Gastrocnemius medialis (tissue), 4 donors: Measurements from ENCODE around the gene SDF2L1. TPM values are rescaled to one million over a fixed set of nuclear protein-coding genes. Genes with fewer than 3 reads are reported as not detected.
A peak's percentile ranks its signal among the peaks of the same experiment; 100 is the strongest.

ENCODE experiments used
- ATAC-seq, 2 donors: fragments of 150-250 bp; one replicate each; pipeline ENCODE4 v1.9.1; 2016
- DNase-seq, 2 donors: peaks; one replicate each; pipeline ENCODE4 v3.0.0-alpha.2; 2019
- H3K27ac ChIP-seq, 4 donors: fragments of 200-600 bp; sonication (generic); 1 replicate in 1 of 4; 2 replicates in 3 of 4; pipeline ENCODE4 v1.5.1; 2016 to 2018; ENCODE audit warnings: mild to moderate bottlenecking in 2 of 4, moderate library complexity in 1 of 4
- H3K27me3 ChIP-seq, 3 donors: fragments of 200-600 bp; sonication (generic) in 2 of 3; 1 replicate in 1 of 3; 2 replicates in 2 of 3; pipeline versions ENCODE4 v1.5.1 to v1.6.0; 2016 to 2019; ENCODE audit warnings: mild to moderate bottlenecking in 1 of 3, moderate library complexity in 1 of 3
- H3K36me3 ChIP-seq, 2 donors: fragments of 200-600 bp; sonication (generic) in 1 of 2; one replicate each; pipeline ENCODE4 v1.5.1; 2017 to 2018
- H3K4me1 ChIP-seq, 2 donors: fragments of 200-600 bp; sonication (generic) in 1 of 2; one replicate each; pipeline ENCODE4 v1.5.1; 2016 to 2017; ENCODE audit warnings: mild to moderate bottlenecking in 2 of 2
- H3K4me3 ChIP-seq, 4 donors: fragments of 200-600 bp; sonication (generic) in 3 of 4; 1 replicate in 1 of 4; 2 replicates in 3 of 4; pipeline ENCODE4 v1.5.1; 2016 to 2019; ENCODE audit warnings: mild to moderate bottlenecking in 2 of 4
- H3K9me3 ChIP-seq, 3 donors: fragments of 200-600 bp; sonication (generic) in 2 of 3; 1 replicate in 1 of 3; 2 replicates in 2 of 3; pipeline ENCODE4 v1.5.1; 2016 to 2019
- POLR2A ChIP-seq, 2 donors: fragments of 450-650 bp; IDR thresholded peaks; one replicate each; pipeline ENCODE4 v1.6.1; 2017; ENCODE audit warnings: antibody characterized with exemption in 2 of 2, mild to moderate bottlenecking in 2 of 2, moderate library complexity in 2 of 2
- in situ Hi-C, 4 donors: fragments of 200-750 bp; cut with MboI; loops; one replicate each; pipeline versions ENCODE4 v1.15.0 to v1.8.0; 2017; ENCODE audit warnings: low sequenced_read_pairs in 4 of 4
- intact Hi-C: fragments of 100-400 bp; cut with DNase I; formaldehyde crosslinking; loops from one replicate; pipeline ENCODE4 v1.15.1; 2023; ENCODE audit warnings: low total_unique reads
- total RNA-seq, 4 donors: library from RNA; depleted of rRNA; stranded (reverse); fragments of >200 nt; gene quantifications; one replicate each; pipeline versions ENCODE4 v1.1.0 to v1.2.3, GENCODE V29; 2016
- TF ChIP-seq, protein P1 (sequence below), 5 experiments: fragments of 450-650 bp in 3 of 5; fragments of 200-600 bp in 2 of 5; sonication (generic) in 2 of 5; IDR thresholded peaks in 4 of 5; conservative IDR thresholded peaks in 1 of 5; 1 replicate in 4 of 5; 2 replicates in 1 of 5; pipeline ENCODE4 v1.5.1; 2016 to 2019; ENCODE audit warnings: antibody characterized with exemption in 5 of 5, mild to moderate bottlenecking in 3 of 5, moderate library complexity in 3 of 5

The SDF2L1 gene
- total RNA-seq, 4 donors from 2014 or later, result 8.5 to 33.2 (median 23.3) TPM

DNA sequence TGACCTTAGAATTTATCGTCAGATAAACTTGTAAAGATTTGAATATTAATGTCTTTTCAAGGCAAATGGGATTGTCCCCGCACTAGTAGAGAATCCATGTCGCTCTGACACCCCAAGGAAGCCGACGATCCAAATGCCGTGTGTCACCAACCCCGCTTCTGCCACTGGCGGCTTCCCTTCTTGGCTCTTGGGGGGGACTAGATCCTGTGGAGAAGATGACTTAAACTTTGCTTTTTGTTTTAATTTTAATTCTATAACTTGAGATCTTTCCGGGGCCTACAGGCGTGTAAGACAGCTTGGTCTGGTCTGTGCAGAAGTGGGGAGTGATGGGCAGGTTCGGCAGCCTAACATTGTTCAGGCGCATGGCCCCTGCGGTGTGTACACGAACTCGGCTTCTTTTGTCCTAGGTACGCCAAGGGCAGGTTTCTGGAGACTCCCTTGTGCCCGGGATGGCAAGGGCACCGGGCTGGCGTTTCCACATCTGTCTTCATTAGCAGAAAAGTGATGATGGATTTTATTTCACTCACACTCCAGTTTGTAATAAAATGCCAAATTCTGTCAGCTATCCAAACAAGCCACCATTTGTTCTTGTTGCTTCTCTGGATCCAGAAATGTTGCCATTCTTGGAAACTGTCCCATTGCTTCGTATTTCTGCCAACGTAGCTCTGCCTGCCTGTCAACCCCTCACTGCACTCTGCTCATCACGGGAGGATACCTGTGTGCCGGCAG is 19.0 kb upstream of the SDF2L1 start:
- H3K27me3 ChIP-seq, result no peaks in the 10 kb centered on the region
- no peaks in the 10 kb centered on the region for H3K36me3 ChIP-seq
- peaks cover 32 to 34% of the 10 kb centered on the region in 2 donors for H3K4me1 ChIP-seq
- ATAC-seq (no peak), DNase-seq (no peak)
- TF ChIP-seq, protein P1, sequence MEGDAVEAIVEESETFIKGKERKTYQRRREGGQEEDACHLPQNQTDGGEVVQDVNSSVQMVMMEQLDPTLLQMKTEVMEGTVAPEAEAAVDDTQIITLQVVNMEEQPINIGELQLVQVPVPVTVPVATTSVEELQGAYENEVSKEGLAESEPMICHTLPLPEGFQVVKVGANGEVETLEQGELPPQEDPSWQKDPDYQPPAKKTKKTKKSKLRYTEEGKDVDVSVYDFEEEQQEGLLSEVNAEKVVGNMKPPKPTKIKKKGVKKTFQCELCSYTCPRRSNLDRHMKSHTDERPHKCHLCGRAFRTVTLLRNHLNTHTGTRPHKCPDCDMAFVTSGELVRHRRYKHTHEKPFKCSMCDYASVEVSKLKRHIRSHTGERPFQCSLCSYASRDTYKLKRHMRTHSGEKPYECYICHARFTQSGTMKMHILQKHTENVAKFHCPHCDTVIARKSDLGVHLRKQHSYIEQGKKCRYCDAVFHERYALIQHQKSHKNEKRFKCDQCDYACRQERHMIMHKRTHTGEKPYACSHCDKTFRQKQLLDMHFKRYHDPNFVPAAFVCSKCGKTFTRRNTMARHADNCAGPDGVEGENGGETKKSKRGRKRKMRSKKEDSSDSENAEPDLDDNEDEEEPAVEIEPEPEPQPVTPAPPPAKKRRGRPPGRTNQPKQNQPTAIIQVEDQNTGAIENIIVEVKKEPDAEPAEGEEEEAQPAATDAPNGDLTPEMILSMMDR (IDR thresholded peaks at IDR 0.05 in 4 of 5, conservative IDR thresholded peaks at IDR 0.05 in 1 of 5), result no peak
- no peak for TF ChIP-seq POLR2A (IDR thresholded peaks at IDR 0.05)
- H3K4me3 ChIP-seq, result no peak overlapping the region
- intact Hi-C loops (no loop called here), in situ Hi-C loops (no loop called here)
- H3K27ac ChIP-seq, result peak overlapping the region in 2 of 4 donors; percentile 25 to 27
- no peaks in the 10 kb centered on the region for H3K9me3 ChIP-seq

DNA sequence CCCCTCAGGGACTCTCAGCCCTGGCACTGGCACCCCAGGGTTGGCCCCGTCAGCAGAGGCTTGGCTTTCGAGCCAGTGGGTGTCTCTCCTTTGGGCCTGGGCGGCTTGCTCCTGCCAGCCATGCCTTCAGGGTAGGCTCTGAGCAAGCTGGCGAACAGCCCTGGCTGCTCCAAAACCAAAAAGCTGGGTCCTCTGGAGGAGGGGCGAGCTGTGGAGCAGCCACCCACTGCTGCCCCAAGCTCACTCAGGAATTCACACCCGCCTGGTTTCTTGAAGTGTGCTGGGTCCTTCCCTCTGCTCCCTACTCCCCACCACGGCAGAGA is 18.5 kb upstream of the SDF2L1 start:
- DNase-seq (no peak), ATAC-seq (no peak)
- H3K4me1 ChIP-seq, result peaks cover 32 to 34% of the 10 kb centered on the region in 2 donors
- intact Hi-C loops, result no loop called here
- TF ChIP-seq POLR2A (IDR thresholded peaks at IDR 0.05), result no peak
- TF ChIP-seq, protein P1 (IDR thresholded peaks at IDR 0.05 in 4 of 5, conservative IDR thresholded peaks at IDR 0.05 in 1 of 5), result no peak
- no peaks in the 10 kb centered on the region for H3K27me3 ChIP-seq
- H3K9me3 ChIP-seq, result no peaks in the 10 kb centered on the region
- no peaks in the 10 kb centered on the region for H3K36me3 ChIP-seq
- peak overlapping the region in 2 of 4 donors; percentile 25 to 27 for H3K27ac ChIP-seq
- no peak overlapping the region for H3K4me3 ChIP-seq
- in situ Hi-C loops, result no loop called here

DNA sequence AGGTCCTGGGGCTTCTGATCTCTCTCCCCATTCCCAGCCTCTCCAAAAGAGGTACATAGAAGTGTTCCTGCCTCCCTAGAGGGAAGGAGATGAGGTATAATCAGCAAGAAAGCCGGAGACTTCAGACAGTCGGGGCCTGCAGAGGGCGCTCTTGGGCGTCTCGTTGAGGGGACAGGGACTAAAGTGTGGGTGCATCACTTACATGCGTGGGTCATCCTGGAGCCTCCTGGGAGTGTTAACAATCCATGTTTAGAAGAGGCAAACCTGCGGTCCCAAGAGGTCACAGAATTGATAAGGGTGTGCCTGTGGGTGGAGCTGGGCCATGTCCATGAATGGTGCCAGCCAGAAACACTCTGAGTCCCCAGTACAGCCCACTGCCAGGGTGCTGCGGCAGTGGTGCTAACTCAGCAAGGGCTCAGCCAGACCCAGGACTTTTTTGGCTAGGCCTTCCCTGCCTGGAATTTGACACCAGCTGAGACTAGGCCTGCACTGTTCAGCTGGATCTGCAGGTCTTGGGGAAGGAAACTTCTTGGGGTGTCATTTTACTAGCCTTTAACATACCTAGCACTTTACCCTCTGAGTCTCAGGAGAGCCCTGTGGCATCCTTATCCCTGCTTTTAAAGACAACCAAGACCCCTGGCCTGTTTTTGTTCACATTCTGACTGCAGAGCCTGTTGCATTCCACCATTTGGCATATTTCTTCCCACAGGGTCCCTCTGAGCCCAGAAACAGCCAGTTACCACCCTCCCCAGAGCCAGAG is 17.8 kb upstream of the SDF2L1 start:
- Histone ChIP-seq H3K9me3 (no peaks in the 10 kb centered on the region), H3K27me3 (no peaks in the 10 kb centered on the region), H3K27ac (peak overlapping the region in 2 of 4 donors; percentile 25 to 27), H3K36me3 (no peaks in the 10 kb centered on the region), H3K4me1 (peaks cover 32 to 39% of the 10 kb centered on the region in 2 donors), H3K4me3 (no peak overlapping the region)
- peak in 1 of 2 donors; percentile 53 for DNase-seq
- in situ Hi-C loops (no loop called here), intact Hi-C loops (no loop called here)
- ATAC-seq, result peak; percentile 47 to 68
- TF ChIP-seq, protein P1 (IDR thresholded peaks at IDR 0.05 in 4 of 5, conservative IDR thresholded peaks at IDR 0.05 in 1 of 5), result peak in 1 of 5 experiments; percentile 5
- no peak for TF ChIP-seq POLR2A (IDR thresholded peaks at IDR 0.05)

DNA sequence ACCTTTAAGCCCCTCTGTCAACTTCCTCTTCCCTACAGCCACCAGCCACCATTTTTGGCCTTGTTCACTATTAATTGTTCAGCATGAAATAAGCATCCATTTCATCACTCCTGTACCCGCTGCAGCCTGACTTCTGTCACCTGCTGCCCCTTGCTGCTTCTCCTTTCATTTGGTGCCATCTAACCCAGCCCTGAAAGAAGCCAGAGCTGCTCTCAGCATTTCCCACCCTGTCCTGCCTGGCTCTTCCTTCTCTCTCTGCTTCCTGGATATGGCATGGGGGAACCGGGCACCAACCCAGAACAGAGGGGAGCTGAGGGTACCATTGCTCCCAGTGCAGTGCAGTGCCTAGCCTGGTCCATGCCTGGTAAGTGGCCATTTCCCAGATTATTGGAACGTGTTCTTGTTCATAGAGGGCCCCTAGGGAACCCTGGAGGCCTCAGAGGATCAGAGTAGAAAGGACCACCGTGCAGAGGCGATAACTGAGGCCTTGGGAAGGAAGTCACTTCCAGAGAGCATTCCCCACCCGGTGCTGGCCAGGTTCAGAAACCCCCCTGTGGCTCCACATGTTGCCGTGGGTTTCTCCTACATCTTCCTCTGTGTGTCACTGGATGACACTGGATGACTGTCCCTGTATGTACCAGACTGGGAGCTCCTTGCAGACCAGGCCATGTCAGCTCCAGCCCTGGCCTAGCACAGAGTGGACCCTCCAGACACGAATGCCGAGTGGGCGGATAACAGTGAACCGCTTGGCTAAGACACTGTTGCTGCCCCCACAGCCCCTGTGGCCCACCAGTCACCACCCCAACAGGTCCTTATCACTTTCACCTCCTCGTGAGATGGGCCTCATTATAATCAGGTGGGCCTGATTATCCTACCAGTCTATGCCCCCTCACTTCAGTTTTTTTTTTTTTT is 17.0 kb upstream of the SDF2L1 start:
- TF ChIP-seq, protein P1 (IDR thresholded peaks at IDR 0.05 in 4 of 5, conservative IDR thresholded peaks at IDR 0.05 in 1 of 5), result no peak
- TF ChIP-seq POLR2A (IDR thresholded peaks at IDR 0.05), result no peak
- H3K4me1 ChIP-seq, result peaks cover 28 to 42% of the 10 kb centered on the region in 2 donors
- no peak overlapping the region for H3K4me3 ChIP-seq
- intact Hi-C loops (no loop called here), in situ Hi-C loops (no loop called here)
- DNase-seq (no peak), ATAC-seq (no peak)
- no peaks in the 10 kb centered on the region for H3K27me3 ChIP-seq
- H3K9me3 ChIP-seq, result no peaks in the 10 kb centered on the region
- no peak overlapping the region for H3K27ac ChIP-seq
- no peaks in the 10 kb centered on the region for H3K36me3 ChIP-seq
